ENCODE data around the gene SLC22A16. TPM values are rescaled to one million over a fixed set of nuclear protein-coding genes. Genes with fewer than 3 reads are reported as not detected.

SLC22A16 gene
- total RNA-seq, 4 donors from 2014 or later: 0.27 TPM; not detected in 3

DNA sequence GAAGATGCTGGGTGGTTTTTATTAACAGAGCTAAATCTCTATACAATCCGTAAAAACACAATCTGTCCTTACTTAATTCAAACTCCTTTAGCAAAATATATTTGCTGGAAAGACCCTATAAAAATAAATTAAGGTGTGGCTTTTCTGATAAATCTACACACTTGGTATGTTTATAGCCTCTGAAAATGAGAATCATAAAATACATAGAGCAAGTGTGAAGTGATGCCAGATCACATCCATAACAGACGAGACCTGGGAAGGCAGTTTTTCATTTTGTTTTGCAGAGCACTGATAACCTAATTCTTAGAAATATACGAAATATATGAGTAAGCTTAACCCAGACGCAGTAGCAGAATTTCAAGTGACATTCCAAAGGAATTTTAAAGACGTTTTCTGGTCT lies 50.6 kb downstream of the SLC22A16 start:
- TF ChIP-seq POLR2A (IDR thresholded peaks at IDR 0.05): no peak
- TF ChIP-seq, protein P1, sequence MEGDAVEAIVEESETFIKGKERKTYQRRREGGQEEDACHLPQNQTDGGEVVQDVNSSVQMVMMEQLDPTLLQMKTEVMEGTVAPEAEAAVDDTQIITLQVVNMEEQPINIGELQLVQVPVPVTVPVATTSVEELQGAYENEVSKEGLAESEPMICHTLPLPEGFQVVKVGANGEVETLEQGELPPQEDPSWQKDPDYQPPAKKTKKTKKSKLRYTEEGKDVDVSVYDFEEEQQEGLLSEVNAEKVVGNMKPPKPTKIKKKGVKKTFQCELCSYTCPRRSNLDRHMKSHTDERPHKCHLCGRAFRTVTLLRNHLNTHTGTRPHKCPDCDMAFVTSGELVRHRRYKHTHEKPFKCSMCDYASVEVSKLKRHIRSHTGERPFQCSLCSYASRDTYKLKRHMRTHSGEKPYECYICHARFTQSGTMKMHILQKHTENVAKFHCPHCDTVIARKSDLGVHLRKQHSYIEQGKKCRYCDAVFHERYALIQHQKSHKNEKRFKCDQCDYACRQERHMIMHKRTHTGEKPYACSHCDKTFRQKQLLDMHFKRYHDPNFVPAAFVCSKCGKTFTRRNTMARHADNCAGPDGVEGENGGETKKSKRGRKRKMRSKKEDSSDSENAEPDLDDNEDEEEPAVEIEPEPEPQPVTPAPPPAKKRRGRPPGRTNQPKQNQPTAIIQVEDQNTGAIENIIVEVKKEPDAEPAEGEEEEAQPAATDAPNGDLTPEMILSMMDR (IDR thresholded peaks at IDR 0.05): no peak
- Histone ChIP-seq H3K4me1 (no peaks in the 10 kb centered on the region), H3K27ac (no peak overlapping the region), H3K27me3 (no peaks in the 10 kb centered on the region), H3K36me3 (no peaks in the 10 kb centered on the region), H3K4me3 (replicated peaks in 1 of 3) (no peak overlapping the region), H3K9me3 (no peaks in the 10 kb centered on the region)
- 37 to 49% methylated on average over 5 of the region's 5 CpGs for WGBS, 2 donors
- intact Hi-C loops (cut with DNase I): no loop called here
- no peak for DNase-seq

DNA sequence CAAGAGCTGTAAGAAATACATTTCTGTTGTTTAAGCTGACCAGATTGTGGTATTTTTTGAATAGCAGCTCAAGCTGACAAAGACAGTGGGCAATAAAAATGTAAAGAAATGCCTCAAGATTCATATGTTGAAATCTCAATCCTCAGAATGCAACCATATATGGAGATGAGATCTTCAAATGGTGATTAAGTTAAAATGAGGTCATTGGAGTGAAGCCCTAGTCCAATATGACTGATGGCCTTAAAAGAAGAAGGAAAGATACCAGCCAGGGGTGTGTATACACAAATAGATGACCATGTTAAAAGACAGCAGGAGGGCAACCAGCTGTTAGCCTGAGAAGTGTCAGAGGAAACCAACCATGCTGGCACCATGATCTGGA lies 54.0 kb downstream of the SLC22A16 start:
- no peak for DNase-seq
- Histone ChIP-seq H3K9me3 (no peaks in the 10 kb centered on the region), H3K27ac (no peak overlapping the region), H3K4me3 (replicated peaks in 1 of 3) (no peak overlapping the region), H3K27me3 (no peaks in the 10 kb centered on the region), H3K36me3 (no peaks in the 10 kb centered on the region), H3K4me1 (no peaks in the 10 kb centered on the region)
- intact Hi-C loops (cut with DNase I): no loop called here
- no peak for TF ChIP-seq POLR2A (IDR thresholded peaks at IDR 0.05)
- TF ChIP-seq, protein P1 (IDR thresholded peaks at IDR 0.05): no peak

DNA sequence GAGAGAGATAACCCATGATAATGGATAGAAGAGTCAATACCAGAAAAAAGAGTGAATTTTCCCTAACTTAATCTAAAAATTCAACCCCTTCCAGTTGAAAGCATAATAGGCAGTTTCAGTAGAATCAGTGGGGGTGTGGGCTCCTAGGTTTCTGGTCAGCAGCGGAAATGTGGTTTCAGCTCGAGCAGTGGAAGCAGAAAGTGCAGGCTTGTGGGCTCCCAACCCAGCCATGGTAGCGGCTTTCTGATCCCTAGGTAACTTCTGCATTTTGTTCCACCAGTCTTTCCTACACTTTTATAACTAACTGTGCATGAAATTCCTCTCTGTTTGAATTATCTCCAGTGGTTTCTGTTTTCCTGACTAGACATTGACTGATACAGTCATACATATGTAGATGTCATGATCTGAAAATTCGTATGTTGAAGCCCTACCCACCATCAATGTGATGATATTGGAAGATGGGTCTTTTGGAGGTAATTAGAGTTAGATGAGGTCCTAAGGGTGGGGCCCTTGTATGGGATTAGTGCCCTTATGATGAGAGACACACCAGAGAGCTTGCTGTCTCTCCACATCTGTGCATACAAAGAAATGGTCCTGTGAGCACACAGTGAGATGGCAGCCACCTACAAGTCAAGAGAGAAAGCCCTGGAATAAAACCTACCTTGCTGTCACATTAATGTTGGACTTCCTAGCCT lies 54.5 kb downstream of the SLC22A16 start:
- no peaks in the 10 kb centered on the region for H3K27me3 ChIP-seq
- no peaks in the 10 kb centered on the region for H3K4me1 ChIP-seq
- no peak for DNase-seq
- H3K36me3 ChIP-seq: no peaks in the 10 kb centered on the region
- intact Hi-C loops (cut with DNase I): no loop called here
- WGBS, 2 donors: 68 to 74% methylated on average over 4 of the region's 4 CpGs
- no peak overlapping the region for H3K4me3 ChIP-seq (replicated peaks in 1 of 3)
- H3K27ac ChIP-seq: no peak overlapping the region
- TF ChIP-seq, protein P1 (IDR thresholded peaks at IDR 0.05): no peak
- TF ChIP-seq POLR2A (IDR thresholded peaks at IDR 0.05): no peak
- H3K9me3 ChIP-seq: no peaks in the 10 kb centered on the region

DNA sequence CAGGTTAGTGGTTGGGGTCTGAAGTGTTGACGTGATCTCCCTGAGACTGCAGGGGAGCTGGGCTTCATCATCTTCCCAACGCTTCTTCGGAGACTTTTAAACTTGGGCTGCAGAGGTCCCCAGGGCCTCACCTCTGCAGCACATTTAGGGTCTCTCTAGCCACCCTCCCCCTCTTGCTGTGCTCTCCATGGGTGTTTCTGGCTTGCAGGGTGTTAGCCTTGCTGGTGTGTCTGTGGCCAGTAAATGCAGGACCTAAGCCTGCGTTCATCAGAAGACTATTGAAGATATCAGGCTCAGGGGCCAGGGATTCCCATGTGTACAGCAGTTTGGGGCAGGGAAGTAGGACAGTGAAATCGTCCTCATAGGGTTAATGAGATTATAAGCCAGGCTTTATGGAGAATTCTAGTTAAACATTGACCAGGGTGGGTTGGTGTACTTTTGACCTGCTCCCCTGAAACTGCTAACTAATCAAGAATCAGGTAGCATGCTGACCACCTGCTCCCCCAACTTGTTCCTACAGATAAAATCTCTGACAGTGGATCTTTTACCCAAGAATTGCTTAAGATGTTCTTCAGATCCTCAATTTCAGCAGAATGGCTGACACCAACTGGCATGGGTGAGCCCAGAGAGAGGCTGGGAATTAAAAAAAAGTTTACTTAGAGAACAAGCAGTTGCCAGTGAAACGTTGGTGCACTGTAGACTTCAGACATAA lies 57.2 kb downstream of the SLC22A16 start:
- peaks cover 0 to 16% of the 10 kb centered on the region in 2 donors for H3K4me1 ChIP-seq
- intact Hi-C loops (cut with DNase I): no loop called here
- H3K27ac ChIP-seq: no peak overlapping the region
- DNase-seq: no peak
- H3K4me3 ChIP-seq (replicated peaks in 1 of 3): no peak overlapping the region
- no peaks in the 10 kb centered on the region for H3K9me3 ChIP-seq
- no peaks in the 10 kb centered on the region for H3K27me3 ChIP-seq
- TF ChIP-seq POLR2A (IDR thresholded peaks at IDR 0.05): no peak
- 73 to 74% methylated on average over 6 of the region's 6 CpGs for WGBS, 2 donors
- no peaks in the 10 kb centered on the region for H3K36me3 ChIP-seq

DNA sequence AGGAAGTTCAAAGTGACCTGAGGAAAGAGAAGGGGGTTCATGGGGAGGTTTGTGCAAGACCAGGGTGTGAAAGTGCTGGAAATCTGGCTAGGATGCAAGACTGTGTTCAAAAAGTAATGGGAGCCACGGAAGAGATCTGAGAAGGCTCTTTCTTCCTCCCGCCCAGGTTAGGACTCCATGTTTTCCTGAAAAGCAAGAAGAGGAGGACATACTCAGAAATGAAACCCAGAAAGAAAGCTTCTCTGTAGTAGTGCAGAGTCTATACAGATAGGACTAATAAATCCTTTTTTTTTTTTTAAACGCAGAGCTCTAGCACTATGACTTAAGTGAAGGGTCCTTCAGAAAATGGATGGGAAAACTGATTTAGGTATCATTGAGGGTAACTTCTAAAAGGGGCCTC lies 57.8 kb downstream of the SLC22A16 start:
- H3K27me3 ChIP-seq: no peaks in the 10 kb centered on the region
- no peak overlapping the region for H3K27ac ChIP-seq
- no peaks in the 10 kb centered on the region for H3K36me3 ChIP-seq
- H3K4me1 ChIP-seq: peaks cover 0 to 16% of the 10 kb centered on the region in 2 donors
- TF ChIP-seq, protein P1 (IDR thresholded peaks at IDR 0.05): no peak
- no peak for TF ChIP-seq POLR2A (IDR thresholded peaks at IDR 0.05)
- 78 to 85% methylated on average over 3 of the region's 3 CpGs for WGBS, 2 donors
- no peak overlapping the region for H3K4me3 ChIP-seq (replicated peaks in 1 of 3)
- intact Hi-C loops (cut with DNase I): no loop called here
- no peaks in the 10 kb centered on the region for H3K9me3 ChIP-seq
- no peak for DNase-seq
